LNCaP clone FGC (cell line): ENCODE data around the gene ZNF207.
"Not testable (repeated sequence)": the region's sequence is repeated elsewhere in the genome, so short reads cannot be mapped to it uniquely, and the experiment has no call there.

Experiments used
- DNase-seq: peaks from one replicate; pipeline ENCODE4 v3.0.0-alpha.2; 2011; ENCODE audit warnings: low read depth
- H3K4me3 ChIP-seq: 2 replicates; pipeline ENCODE4 v1.5.1; 2011; ENCODE audit warnings: mild to moderate bottlenecking, low read depth, low read length, control low read depth
- TF ChIP-seq, protein P1 (sequence below): IDR thresholded peaks from 2 replicates; pipeline ENCODE4 v1.5.1; 2012; ENCODE audit warnings: mild to moderate bottlenecking; ENCODE audit not compliant: control insufficient read depth, insufficient read depth; ENCODE audit errors: extremely low read depth

The ZNF207 gene

DNA sequence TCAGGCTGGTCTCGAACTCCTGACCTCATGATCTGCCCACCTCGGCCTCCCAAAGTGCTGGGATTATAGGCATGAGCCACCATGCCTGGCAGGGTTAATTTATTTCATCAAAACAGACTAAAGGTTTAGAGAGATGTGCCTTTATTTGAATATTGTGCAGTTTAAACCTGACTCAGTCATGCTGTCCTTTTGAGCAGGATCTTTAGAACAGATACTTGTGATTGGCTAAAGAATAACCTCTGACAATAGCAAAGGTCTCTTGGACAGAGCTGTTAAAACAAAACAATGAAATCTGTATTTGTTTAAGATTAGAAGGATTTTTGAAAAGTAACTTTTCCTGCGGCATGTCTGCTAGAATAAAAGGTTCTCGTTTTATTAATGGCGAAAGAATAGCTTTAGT, 36.0 kb downstream of the ZNF207 start:
- no peak for DNase-seq
- TF ChIP-seq, protein P1, sequence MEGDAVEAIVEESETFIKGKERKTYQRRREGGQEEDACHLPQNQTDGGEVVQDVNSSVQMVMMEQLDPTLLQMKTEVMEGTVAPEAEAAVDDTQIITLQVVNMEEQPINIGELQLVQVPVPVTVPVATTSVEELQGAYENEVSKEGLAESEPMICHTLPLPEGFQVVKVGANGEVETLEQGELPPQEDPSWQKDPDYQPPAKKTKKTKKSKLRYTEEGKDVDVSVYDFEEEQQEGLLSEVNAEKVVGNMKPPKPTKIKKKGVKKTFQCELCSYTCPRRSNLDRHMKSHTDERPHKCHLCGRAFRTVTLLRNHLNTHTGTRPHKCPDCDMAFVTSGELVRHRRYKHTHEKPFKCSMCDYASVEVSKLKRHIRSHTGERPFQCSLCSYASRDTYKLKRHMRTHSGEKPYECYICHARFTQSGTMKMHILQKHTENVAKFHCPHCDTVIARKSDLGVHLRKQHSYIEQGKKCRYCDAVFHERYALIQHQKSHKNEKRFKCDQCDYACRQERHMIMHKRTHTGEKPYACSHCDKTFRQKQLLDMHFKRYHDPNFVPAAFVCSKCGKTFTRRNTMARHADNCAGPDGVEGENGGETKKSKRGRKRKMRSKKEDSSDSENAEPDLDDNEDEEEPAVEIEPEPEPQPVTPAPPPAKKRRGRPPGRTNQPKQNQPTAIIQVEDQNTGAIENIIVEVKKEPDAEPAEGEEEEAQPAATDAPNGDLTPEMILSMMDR: no peak
- no peak overlapping the region for H3K4me3 ChIP-seq

DNA sequence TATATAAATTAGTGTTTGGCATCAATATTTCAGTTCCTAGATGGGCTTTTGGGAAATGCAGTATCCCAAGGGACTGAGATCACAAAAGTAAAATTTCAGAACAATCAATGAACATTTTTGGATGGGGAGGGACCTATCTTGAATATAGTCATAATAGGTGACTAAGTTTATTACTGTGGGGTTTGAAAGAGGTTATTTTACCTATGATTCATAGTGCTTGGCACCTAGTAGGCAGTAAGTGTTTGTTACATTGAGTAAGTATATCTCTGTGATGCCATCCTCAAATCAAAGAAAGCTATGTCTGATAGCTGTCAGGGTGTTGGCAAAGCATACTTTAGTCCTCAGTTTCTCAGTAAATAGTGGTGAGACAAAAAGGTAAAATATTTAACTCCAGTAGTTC, 36.9 kb downstream of the ZNF207 start:
- TF ChIP-seq, protein P1: no peak
- DNase-seq: no peak
- H3K4me3 ChIP-seq: no peak overlapping the region

DNA sequence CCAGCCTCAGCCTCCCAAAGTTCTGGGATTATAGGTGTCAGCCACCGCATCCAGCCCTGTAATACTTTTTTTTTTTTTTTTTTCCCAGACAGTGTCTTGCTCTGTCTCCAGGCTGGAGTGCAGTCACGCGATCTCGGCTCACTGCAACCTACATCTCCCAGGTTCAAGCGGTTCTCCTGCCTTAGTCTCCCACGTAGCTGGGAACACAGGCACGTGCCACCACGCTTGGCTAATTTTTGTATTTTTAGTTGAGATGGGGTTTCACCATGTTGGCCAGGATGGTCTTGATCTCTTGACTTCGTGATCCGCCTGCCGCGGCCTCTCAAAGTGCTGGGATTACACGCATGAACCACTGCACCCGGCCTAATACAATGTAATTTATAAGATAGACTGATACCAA, 38.2 kb downstream of the ZNF207 start:
- DNase-seq, H3K4me3 ChIP-seq: not testable (repeated sequence)

DNA sequence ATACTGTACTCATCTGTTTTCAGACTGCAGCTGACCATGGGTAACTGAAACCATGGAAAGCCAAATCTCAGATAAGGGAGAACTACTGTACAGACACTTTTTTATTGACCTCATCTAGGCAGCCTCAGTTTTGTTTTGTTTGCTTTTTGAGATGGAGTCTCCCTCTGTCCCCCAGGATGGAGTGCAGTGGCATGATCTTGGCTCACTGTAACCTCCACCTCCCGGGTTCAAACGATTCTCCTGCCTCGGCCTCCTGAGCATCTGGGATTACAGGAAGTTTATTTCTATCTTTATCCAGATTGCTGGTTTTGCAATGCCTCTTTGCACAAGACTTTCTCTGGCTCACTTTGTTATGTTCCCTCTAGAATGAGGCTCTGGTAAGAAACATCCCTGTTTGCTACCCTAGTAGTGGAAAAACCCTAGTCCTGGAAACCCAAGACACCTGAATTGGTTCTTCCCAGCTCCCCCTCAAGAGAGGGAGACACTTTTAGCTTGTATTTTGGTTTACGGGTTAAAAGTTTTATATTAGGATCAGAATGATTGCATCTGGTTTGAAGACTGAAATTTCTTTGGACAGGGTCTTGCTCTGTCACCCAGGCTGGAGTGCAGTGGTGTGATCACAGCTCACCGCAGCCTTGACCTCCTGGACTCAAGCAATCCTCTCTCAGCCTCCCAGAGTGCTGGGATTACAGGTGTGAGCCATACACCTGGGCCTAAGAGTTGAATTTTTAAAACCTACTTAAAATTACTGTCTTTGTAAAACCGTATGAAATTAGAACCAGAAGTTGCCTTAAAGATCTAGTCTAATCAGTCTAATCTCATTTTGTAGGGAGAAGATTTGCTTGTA, 38.9 kb downstream of the ZNF207 start:
- no peak for DNase-seq
- no peak overlapping the region for H3K4me3 ChIP-seq
- TF ChIP-seq, protein P1: no peak

DNA sequence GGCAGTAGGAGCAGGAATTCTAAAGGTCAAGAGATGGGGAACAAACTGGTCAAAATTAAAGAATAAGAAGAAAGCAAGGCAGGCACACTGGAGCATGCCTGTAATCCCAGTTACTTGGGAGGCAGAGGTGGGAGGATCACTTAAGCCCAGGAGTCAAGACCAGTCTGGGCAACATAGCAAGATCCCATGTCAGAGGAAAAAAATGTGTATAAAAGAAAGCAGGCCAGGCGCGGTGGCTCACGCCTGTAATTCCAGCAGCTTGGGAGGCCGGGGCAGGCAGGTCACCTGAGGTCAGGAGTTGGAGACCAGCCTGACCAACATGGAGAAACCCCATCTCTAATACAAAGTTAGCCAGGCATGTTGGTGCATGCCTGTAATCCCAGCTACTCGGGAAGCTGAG, 43.9 kb downstream of the ZNF207 start:
- TF ChIP-seq, protein P1: no peak

DNA sequence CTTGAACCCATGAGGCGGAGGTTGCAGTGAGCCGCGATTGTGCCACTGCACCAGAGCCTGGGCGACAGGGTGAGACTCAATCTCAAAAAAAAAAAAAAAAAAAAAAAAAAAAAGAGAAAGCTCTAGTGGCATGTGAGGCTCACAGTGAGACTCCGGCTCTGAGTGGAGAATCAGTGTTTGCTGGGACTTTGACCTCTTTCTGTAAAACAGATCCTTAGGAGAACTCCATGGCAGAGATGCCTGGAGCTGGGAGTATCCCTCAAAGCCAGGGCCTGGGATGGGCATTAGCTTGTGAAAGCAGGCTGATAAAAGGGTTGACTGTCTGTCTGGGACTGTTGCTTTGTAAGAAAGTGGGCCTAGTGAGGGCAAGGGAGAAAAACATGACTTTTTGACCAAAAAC, 46.4 kb downstream of the ZNF207 start:
- TF ChIP-seq, protein P1: no peak
- no peak for DNase-seq
- H3K4me3 ChIP-seq: no peak overlapping the region

More for the DNA sequence above, 43.9 kb downstream of the ZNF207 start:
- H3K4me3 ChIP-seq: no peak overlapping the region
- no peak for DNase-seq

DNA sequence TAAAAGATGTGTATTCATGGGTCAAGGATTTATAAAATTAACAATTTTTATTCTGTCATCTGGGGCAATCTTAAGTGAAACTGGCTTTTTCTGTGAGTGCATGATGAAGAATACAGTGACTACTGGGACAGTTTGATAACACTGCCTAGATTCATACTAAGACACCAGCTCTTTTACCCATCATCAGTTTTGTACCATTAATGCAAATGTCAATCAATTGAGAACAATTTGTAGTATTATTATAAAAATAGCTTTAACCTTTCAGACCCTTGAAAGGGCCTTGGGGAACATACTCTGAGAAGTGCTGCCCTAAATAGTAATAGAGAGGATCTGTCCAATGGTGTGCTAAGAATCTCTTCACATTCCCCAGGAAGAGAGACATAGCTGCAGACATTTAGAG, 49.0 kb downstream of the ZNF207 start:
- H3K4me3 ChIP-seq: no peak overlapping the region
- TF ChIP-seq, protein P1: no peak
- no peak for DNase-seq

DNA sequence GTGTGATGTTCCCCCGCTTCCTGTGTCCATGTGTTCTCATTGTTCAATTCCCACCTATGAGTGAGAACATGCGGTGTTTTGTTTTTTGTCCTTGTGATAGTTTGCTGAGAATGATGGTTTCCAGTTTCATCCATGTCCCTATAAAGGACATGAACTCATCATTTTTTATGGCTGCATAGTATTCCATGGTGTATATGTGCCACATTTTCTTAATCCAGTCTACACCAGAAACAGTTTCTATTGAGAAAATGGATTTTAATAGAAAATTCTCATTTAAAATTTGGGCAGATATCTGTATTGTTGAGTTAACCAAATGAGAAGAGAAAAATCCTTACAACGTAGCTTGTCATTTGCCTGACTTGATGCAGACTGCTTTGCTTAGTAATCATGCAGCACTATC, 60.1 kb downstream of the ZNF207 start:
- not testable (repeated sequence) for H3K4me3 ChIP-seq, DNase-seq
